Activated CD4-positive, alpha-beta memory T cell treated with anti-CD3 and anti-CD28 coated beads, Interleukin-2, amount 10 ng/mL, durations not matched to agents 7 days and 5 days (primary cell): Measurements from ENCODE around the gene VSTM2L. TPM values are rescaled to one million over a fixed set of nuclear protein-coding genes. Genes with fewer than 3 reads are reported as not detected.

Experiments used
- CTCF ChIA-PET: fragments of 350-600 bp; sonication (Branson Sonifier 250); formaldehyde crosslinking; loops from one replicate; lab custom pipeline; 2021; ENCODE audit warnings: antibody characterized with exemption, inconsistent platforms; lab: Charles Lee
- POLR2A ChIA-PET: fragments of 350-600 bp; sonication (Branson Sonifier 250); formaldehyde crosslinking; loops from one replicate; lab custom pipeline; 2021; ENCODE audit warnings: antibody characterized with exemption; lab: Charles Lee
- DNase-seq: peaks from one replicate; pipeline ENCODE4 v3.0.0-alpha.2; 2020
- H3K27ac Mint-ChIP-seq: one replicate; pipeline ENCODE4 v1.8.0; 2021; ENCODE audit warnings: mild to moderate bottlenecking, mixed read lengths
- H3K27me3 Mint-ChIP-seq: one replicate; pipeline ENCODE4 v1.8.0; 2021; ENCODE audit warnings: mixed read lengths
- H3K36me3 Mint-ChIP-seq: one replicate; pipeline ENCODE4 v1.8.0; 2021; ENCODE audit warnings: low read depth, mixed read lengths
- H3K4me1 Mint-ChIP-seq: one replicate; pipeline ENCODE4 v1.8.0; 2021; ENCODE audit warnings: mixed read lengths
- H3K4me3 Mint-ChIP-seq: one replicate; pipeline ENCODE4 v1.8.0; 2021; ENCODE audit warnings: mild to moderate bottlenecking, mixed read lengths
- H3K9me3 Mint-ChIP-seq: one replicate; pipeline ENCODE4 v1.8.0; 2021; ENCODE audit warnings: mixed read lengths
- total RNA-seq, 2 experiments: library from RNA; stranded (reverse); gene quantifications; one replicate each; pipeline ENCODE4 v1.2.3, GENCODE V29; 2021

Gene VSTM2L
- total RNA-seq, 2 experiments from 2014 or later: 0.20 TPM; not detected in 1

GRCh38 chr20:37898233-37899104, 4.5 kb upstream of the VSTM2L start:
- ChIA-PET CTCF (no interaction called here), POLR2A (no interaction called here)
- Mint-ChIP-seq H3K4me3 (no peak overlapping the region), H3K36me3 (no peaks in the 10 kb centered on the region), H3K27ac (no peak overlapping the region), H3K27me3 (peaks cover 20% of the 10 kb centered on the region), H3K4me1 (peaks cover 7% of the 10 kb centered on the region), H3K9me3 (no peaks in the 10 kb centered on the region)
- no peak for DNase-seq

GRCh38 chr20:37899105-37900045, 3.6 kb upstream of the VSTM2L start:
- Mint-ChIP-seq H3K4me3 (no peak overlapping the region), H3K27me3 (peaks cover 27% of the 10 kb centered on the region), H3K9me3 (no peaks in the 10 kb centered on the region), H3K36me3 (peaks cover 3% of the 10 kb centered on the region), H3K27ac (no peak overlapping the region), H3K4me1 (peaks cover 12% of the 10 kb centered on the region)
- ChIA-PET CTCF (no interaction called here), POLR2A (interaction anchor here (0.6 kb wide), 1 partner anchor 350 kb away, joined by 3 read pairs; no protein-coding TSS in a partner anchor)
- no peak for DNase-seq

- DNase-seq: no peak
- Mint-ChIP-seq H3K4me3 (no peak overlapping the region), H3K27ac (no peak overlapping the region), H3K27me3 (peaks cover 36% of the 10 kb centered on the region), H3K36me3 (peaks cover 3% of the 10 kb centered on the region), H3K9me3 (no peaks in the 10 kb centered on the region), H3K4me1 (peaks cover 12% of the 10 kb centered on the region)
- POLR2A ChIA-PET: no interaction called here
- CTCF ChIA-PET: interaction anchor here (1.1 kb wide), 1 partner anchor 17 kb away, joined by 3 read pairs; no protein-coding TSS in a partner anchor
Observed at GRCh38 chr20:37901240-37901639, 1.7 kb upstream of the VSTM2L start.

- DNase-seq: peak; percentile 33
- Mint-ChIP-seq H3K4me1 (peaks cover 12% of the 10 kb centered on the region), H3K9me3 (no peaks in the 10 kb centered on the region), H3K36me3 (peaks cover 3% of the 10 kb centered on the region), H3K4me3 (peak overlapping the region; percentile 41), H3K27ac (no peak overlapping the region), H3K27me3 (peaks cover 36% of the 10 kb centered on the region)
- POLR2A ChIA-PET: no interaction called here
- CTCF ChIA-PET: interaction anchor here (0.7 to 1.1 kb wide), 3 partner anchors 18 to 137 kb away, joined by 3 read pairs; no protein-coding TSS in a partner anchor
Observed at GRCh38 chr20:37901654-37902503, 1.0 kb upstream of the VSTM2L start.

GRCh38 chr20:37903317-37904007, 535 bp downstream of the VSTM2L start:
- DNase-seq: no peak
- Mint-ChIP-seq H3K27ac (no peak overlapping the region), H3K27me3 (peaks cover 43% of the 10 kb centered on the region), H3K4me3 (no peak overlapping the region), H3K9me3 (no peaks in the 10 kb centered on the region), H3K4me1 (peaks cover 12% of the 10 kb centered on the region), H3K36me3 (peaks cover 3% of the 10 kb centered on the region)
- CTCF ChIA-PET: interaction anchor here (1.1 kb wide), 1 partner anchor 136 kb away, joined by 3 read pairs; no protein-coding TSS in a partner anchor
- POLR2A ChIA-PET: no interaction called here

- no peak for DNase-seq
- Mint-ChIP-seq H3K27ac (no peak overlapping the region), H3K4me3 (no peak overlapping the region), H3K9me3 (no peaks in the 10 kb centered on the region), H3K4me1 (peaks cover 12% of the 10 kb centered on the region), H3K36me3 (peaks cover 3% of the 10 kb centered on the region), H3K27me3 (peaks cover 48% of the 10 kb centered on the region)
- POLR2A ChIA-PET: no interaction called here
- CTCF ChIA-PET: no interaction called here
Observed at GRCh38 chr20:37904008-37904642, 1.2 kb downstream of the VSTM2L start.

GRCh38 chr20:37904845-37905373, 2.0 kb downstream of the VSTM2L start:
- no peak overlapping the region for H3K4me3 Mint-ChIP-seq
- H3K27me3 Mint-ChIP-seq: peaks cover 46% of the 10 kb centered on the region
- peaks cover 3% of the 10 kb centered on the region for H3K36me3 Mint-ChIP-seq
- H3K4me1 Mint-ChIP-seq: peaks cover 12% of the 10 kb centered on the region
- H3K27ac Mint-ChIP-seq: no peak overlapping the region
- H3K9me3 Mint-ChIP-seq: no peaks in the 10 kb centered on the region
- ChIA-PET CTCF (interaction anchor here (1.0 kb wide), 1 partner anchor 88 kb away, joined by 4 read pairs; no protein-coding TSS in a partner anchor), POLR2A (no interaction called here)
- DNase-seq: no peak

GRCh38 chr20:37905671-37906613, 3.0 kb downstream of the VSTM2L start:
- Mint-ChIP-seq H3K27ac (no peak overlapping the region), H3K4me3 (no peak overlapping the region), H3K27me3 (peaks cover 41% of the 10 kb centered on the region), H3K36me3 (peaks cover 3% of the 10 kb centered on the region), H3K4me1 (peaks cover 12% of the 10 kb centered on the region), H3K9me3 (no peaks in the 10 kb centered on the region)
- DNase-seq: no peak
- CTCF ChIA-PET: interaction anchor here (1.0 to 1.4 kb wide), 2 partner anchors 86 to 87 kb away, joined by 3 to 4 read pairs; no protein-coding TSS in a partner anchor
- POLR2A ChIA-PET: no interaction called here

GRCh38 chr20:37907330-37907676, 4.4 kb downstream of the VSTM2L start:
- peaks cover 7% of the 10 kb centered on the region for H3K4me1 Mint-ChIP-seq
- no peak for DNase-seq
- H3K4me3 Mint-ChIP-seq: no peak overlapping the region
- ChIA-PET CTCF (no interaction called here), POLR2A (no interaction called here)
- no peaks in the 10 kb centered on the region for H3K9me3 Mint-ChIP-seq
- H3K27ac Mint-ChIP-seq: no peak overlapping the region
- peaks cover 37% of the 10 kb centered on the region for H3K27me3 Mint-ChIP-seq
- H3K36me3 Mint-ChIP-seq: peaks cover 3% of the 10 kb centered on the region

GRCh38 chr20:37907677-37908401, 4.9 kb downstream of the VSTM2L start:
- peaks cover 3% of the 10 kb centered on the region for H3K36me3 Mint-ChIP-seq
- ChIA-PET CTCF (no interaction called here), POLR2A (no interaction called here)
- H3K4me3 Mint-ChIP-seq: no peak overlapping the region
- no peak for DNase-seq
- peaks cover 5% of the 10 kb centered on the region for H3K4me1 Mint-ChIP-seq
- no peaks in the 10 kb centered on the region for H3K9me3 Mint-ChIP-seq
- peaks cover 37% of the 10 kb centered on the region for H3K27me3 Mint-ChIP-seq
- no peak overlapping the region for H3K27ac Mint-ChIP-seq
